ENCODE results near the gene THRB.

Gene THRB

GRCh38 chr3:24149032-24149431 lies 345.6 kb downstream of the THRB start:
- no peak for DNase-seq (ENCODE audit: low read depth, low spot score)

- DNase-seq (ENCODE audit: low read depth, low spot score) = no peak
Measured at GRCh38 chr3:24145981-24146822, 348.4 kb downstream of the THRB start.

GRCh38 chr3:24145481-24145880 lies 349.2 kb downstream of the THRB start:
- DNase-seq (ENCODE audit: low read depth, low spot score) = no peak

- no peak for DNase-seq (ENCODE audit: low read depth, low spot score)
Measured at GRCh38 chr3:24142127-24142526, 352.5 kb downstream of the THRB start.

- no peak for DNase-seq (ENCODE audit: low read depth, low spot score)
Measured at GRCh38 chr3:24141548-24141947, 353.1 kb downstream of the THRB start.

GRCh38 chr3:24139463-24140412 lies 354.9 kb downstream of the THRB start:
- no peak for DNase-seq (ENCODE audit: low read depth, low spot score)

- DNase-seq (ENCODE audit: low read depth, low spot score) = no peak
Measured at GRCh38 chr3:24138876-24139256, 355.8 kb downstream of the THRB start.

GRCh38 chr3:24137958-24138875 lies 356.4 kb downstream of the THRB start:
- no peak for DNase-seq (ENCODE audit: low read depth, low spot score)

GRCh38 chr3:24137334-24137733 lies 357.3 kb downstream of the THRB start:
- DNase-seq (ENCODE audit: low read depth, low spot score) = no peak

GRCh38 chr3:24136624-24137310 lies 357.9 kb downstream of the THRB start:
- DNase-seq (ENCODE audit: low read depth, low spot score) = no peak

GRCh38 chr3:24135280-24135679 lies 359.4 kb downstream of the THRB start:
- no peak for DNase-seq (ENCODE audit: low read depth, low spot score)

- DNase-seq (ENCODE audit: low read depth, low spot score) = no peak
Measured at GRCh38 chr3:24133942-24134341, 360.7 kb downstream of the THRB start.

- DNase-seq (ENCODE audit: low read depth, low spot score) = no peak
Measured at GRCh38 chr3:24133436-24133835, 361.2 kb downstream of the THRB start.

GRCh38 chr3:24129549-24129948 lies 365.1 kb downstream of the THRB start:
- no peak for DNase-seq (ENCODE audit: low read depth, low spot score)

- no peak for DNase-seq (ENCODE audit: low read depth, low spot score)
Measured at GRCh38 chr3:24128199-24129005, 366.2 kb downstream of the THRB start.

GRCh38 chr3:24123596-24123995 lies 371.1 kb downstream of the THRB start:
- no peak for DNase-seq (ENCODE audit: low read depth, low spot score)

GRCh38 chr3:24120434-24120833 lies 374.2 kb downstream of the THRB start:
- no peak for DNase-seq (ENCODE audit: low read depth, low spot score)

- no peak for DNase-seq (ENCODE audit: low read depth, low spot score)
Measured at GRCh38 chr3:24119321-24119751, 375.3 kb downstream of the THRB start.

GRCh38 chr3:24117508-24117907 lies 377.1 kb downstream of the THRB start:
- DNase-seq (ENCODE audit: low read depth, low spot score) = no peak

GRCh38 chr3:24111711-24112110 lies 382.9 kb downstream of the THRB start:
- no peak for DNase-seq (ENCODE audit: low read depth, low spot score)
